Lung (tissue), 12 donors: ENCODE data around the gene RBFOX2. TPM values are rescaled to one million over a fixed set of nuclear protein-coding genes. Genes with fewer than 3 reads are reported as not detected.

ENCODE experiments used
- ATAC-seq: fragments of 200-7000 bp; cut with Tn5 transposase; one replicate; pipeline ENCODE4 v1.9.1; 2020; ENCODE audit warnings: moderate number of reproducible peaks; ENCODE audit not compliant: insufficient read depth, low FRiP score
- DNase-seq, 3 donors: peaks; one replicate each; pipeline ENCODE4 v3.0.0-alpha.2; 2013 to 2017
- H3K27ac ChIP-seq, 2 donors: one replicate each; pipeline ENCODE4 v1.5.1; 2013; ENCODE audit warnings: mild to moderate bottlenecking in 2 of 2, moderate library complexity in 2 of 2, control low read depth in 1 of 2, inconsistent platforms in 1 of 2, low read depth in 1 of 2, low read length in 1 of 2
- H3K27me3 ChIP-seq, 3 donors: one replicate each; pipeline ENCODE4 v1.5.1; 2013; ENCODE audit warnings: low read length in 2 of 3; ENCODE audit not compliant: control insufficient read depth in 3 of 3, insufficient read depth in 3 of 3
- H3K36me3 ChIP-seq, 4 donors: one replicate each; pipeline ENCODE4 v1.5.1; 2013; ENCODE audit warnings: low read length in 4 of 4, mild to moderate bottlenecking in 1 of 4, moderate library complexity in 1 of 4; ENCODE audit not compliant: control insufficient read depth in 4 of 4, insufficient read depth in 4 of 4
- H3K4me1 ChIP-seq, 5 donors: one replicate each; pipeline ENCODE4 v1.5.1; 2013; ENCODE audit warnings: low read length in 5 of 5, mild to moderate bottlenecking in 2 of 5, moderate library complexity in 1 of 5; ENCODE audit not compliant: control insufficient read depth in 5 of 5, insufficient read depth in 5 of 5
- H3K4me3 ChIP-seq: one replicate; pipeline ENCODE4 v1.5.1; 2013; ENCODE audit warnings: mild to moderate bottlenecking, control low read depth, moderate library complexity
- H3K9ac ChIP-seq, 2 donors: one replicate each; pipeline ENCODE4 v1.5.1; 2013; ENCODE audit warnings: low read length in 2 of 2, control low read depth in 1 of 2; ENCODE audit not compliant: insufficient read depth in 1 of 2
- H3K9me3 ChIP-seq, 4 donors: one replicate each; pipeline ENCODE4 v1.5.1; 2013; ENCODE audit warnings: low read length in 3 of 4, mild to moderate bottlenecking in 1 of 4, moderate library complexity in 1 of 4; ENCODE audit not compliant: control insufficient read depth in 4 of 4, insufficient read depth in 3 of 4
- CTCF ChIP-seq: IDR thresholded peaks from 2 replicates; pipeline ENCODE4 v1.5.1; 2012; ENCODE audit warnings: mild to moderate bottlenecking; ENCODE audit errors: control extremely low read depth, extremely low read depth
- WGBS, 2 donors: extraction: QIAGEN DNeasy Blood & Tissue Kit; methylation state at CpG; one replicate each; pipeline ENCODE4 v1.1.7; 2013; 5-methylcytosine and 5-hydroxymethylcytosine counted together
- polyA plus RNA-seq, 2 donors: library from polyadenylated mRNA; stranded (reverse); fragments of 200-250 nt; gene quantifications; one replicate each; pipeline ENCODE4 v1.2.1, GENCODE V29; 2013
- total RNA-seq, 2 donors: library from RNA; depleted of rRNA in 1 of 2; stranded (reverse); fragments of >200 nt in 1 of 2; gene quantifications; one replicate each; pipeline ENCODE4 v1.2.1, GENCODE V29; 2014 to 2021
- donor health status: control.
- donor health status: control.
- donor health status: Bipolar disorder and iron deficiency.
- donor health status: healthy.
- donor health status: DM: yes; HTN: yes; CAD: no.

The RBFOX2 gene
- total and polyA plus RNA-seq, 4 donors, result 16.5 to 195 (median 43.3) TPM

GRCh38 chr22:35956850-35957249 lies 71.8 kb downstream of the RBFOX2 start:
- 88 to 94% methylated on average over 3 of the region's 3 CpGs for WGBS, 2 donors
- no peak for TF ChIP-seq CTCF
- no peaks in the 10 kb centered on the region for H3K36me3 ChIP-seq
- DNase-seq (no peak), ATAC-seq (no peak)
- no peak overlapping the region for H3K4me3 ChIP-seq
- H3K4me1 ChIP-seq, result peaks cover 2 to 24% (median 15%) of the 10 kb centered on the region in 5 donors
- no peaks in the 10 kb centered on the region for H3K9me3 ChIP-seq
- H3K27ac ChIP-seq, result no peak overlapping the region
- no peak overlapping the region for H3K9ac ChIP-seq
- no peaks in the 10 kb centered on the region for H3K27me3 ChIP-seq

GRCh38 chr22:35955546-35955945 lies 73.1 kb downstream of the RBFOX2 start:
- Histone ChIP-seq H3K4me3 (no peak overlapping the region), H3K9me3 (no peaks in the 10 kb centered on the region), H3K36me3 (no peaks in the 10 kb centered on the region), H3K9ac (no peak overlapping the region), H3K27ac (no peak overlapping the region), H3K27me3 (no peaks in the 10 kb centered on the region), H3K4me1 (peaks cover 0 to 15% (median 7%) of the 10 kb centered on the region in 5 donors)
- ATAC-seq (no peak), DNase-seq (no peak)
- WGBS, 2 donors, result 89 to 94% methylated on average over 7 of the region's 7 CpGs
- no peak for TF ChIP-seq CTCF

- no peak for ATAC-seq
- no peak for TF ChIP-seq CTCF
- Histone ChIP-seq H3K4me3 (no peak overlapping the region), H3K36me3 (peaks cover 0 to 2% (median 0%) of the 10 kb centered on the region in 4 donors), H3K27me3 (no peaks in the 10 kb centered on the region), H3K9me3 (no peaks in the 10 kb centered on the region), H3K27ac (no peak overlapping the region), H3K4me1 (peaks cover 0 to 7% (median 0%) of the 10 kb centered on the region in 5 donors), H3K9ac (no peak overlapping the region)
- DNase-seq, result no peak
Observed at GRCh38 chr22:35952576-35952975, 76.0 kb downstream of the RBFOX2 start.

- H3K27ac ChIP-seq, result no peak overlapping the region
- no peak overlapping the region for H3K4me3 ChIP-seq
- H3K4me1 ChIP-seq, result peaks cover 0 to 7% (median 0%) of the 10 kb centered on the region in 5 donors
- no peaks in the 10 kb centered on the region for H3K9me3 ChIP-seq
- WGBS, 2 donors, result 86 to 91% methylated on average over 2 of the region's 2 CpGs
- H3K9ac ChIP-seq, result no peak overlapping the region
- ATAC-seq (no peak), DNase-seq (no peak)
- no peak for TF ChIP-seq CTCF
- no peaks in the 10 kb centered on the region for H3K27me3 ChIP-seq
- H3K36me3 ChIP-seq, result peaks cover 0 to 2% (median 0%) of the 10 kb centered on the region in 4 donors
Observed at GRCh38 chr22:35950262-35950661, 78.4 kb downstream of the RBFOX2 start.
